Memory B cell (primary cell): ENCODE results near the gene SH2D5.

Experiments
- ATAC-seq: fragments of 150-1000 bp; cut with Tn5 transposase; 2 replicates; pipeline ENCODE4 v1.10.0; 2021; ENCODE audit warnings: low read depth, mild to moderate bottlenecking, moderate library complexity
- DNase-seq, 2 donors: peaks; one replicate each; pipeline ENCODE4 v3.0.0; 2022; ENCODE audit warnings: low spot score in 2 of 2
- H3K27ac Mint-ChIP-seq: one replicate; pipeline ENCODE4 v1.8.0; 2022; ENCODE audit warnings: mild to moderate bottlenecking, moderate library complexity, mixed read lengths
- H3K27me3 Mint-ChIP-seq: one replicate; pipeline ENCODE4 v1.8.0; 2022; ENCODE audit warnings: mixed read lengths
- H3K36me3 Mint-ChIP-seq: one replicate; pipeline ENCODE4 v1.8.0; 2022; ENCODE audit warnings: mild to moderate bottlenecking, mixed read lengths
- H3K4me1 Mint-ChIP-seq: one replicate; pipeline ENCODE4 v1.8.0; 2022; ENCODE audit warnings: mixed read lengths
- H3K4me3 Mint-ChIP-seq: one replicate; pipeline ENCODE4 v1.8.0; 2022; ENCODE audit warnings: mild to moderate bottlenecking, moderate library complexity, mixed read lengths
- H3K9me3 Mint-ChIP-seq: one replicate; pipeline ENCODE4 v1.8.0; 2022; ENCODE audit warnings: mixed read lengths

Gene SH2D5

GRCh38 chr1:20715406-20715805 is 17.1 kb downstream of the SH2D5 start:
- Mint-ChIP-seq H3K27me3 (peaks cover 15% of the 10 kb centered on the region), H3K4me1 (peaks cover 5% of the 10 kb centered on the region), H3K36me3 (no peaks in the 10 kb centered on the region), H3K27ac (no peak overlapping the region), H3K9me3 (no peaks in the 10 kb centered on the region), H3K4me3 (no peak overlapping the region)
- no peak for DNase-seq
- no peak for ATAC-seq

GRCh38 chr1:20713440-20713839 is 19.1 kb downstream of the SH2D5 start:
- Mint-ChIP-seq H3K36me3 (no peaks in the 10 kb centered on the region), H3K4me1 (peaks cover 3% of the 10 kb centered on the region)
- no peak for ATAC-seq

GRCh38 chr1:20712215-20712577 is 20.3 kb downstream of the SH2D5 start:
- Mint-ChIP-seq H3K4me3 (no peak overlapping the region), H3K27ac (no peak overlapping the region), H3K9me3 (no peaks in the 10 kb centered on the region), H3K36me3 (no peaks in the 10 kb centered on the region), H3K27me3 (peaks cover 13% of the 10 kb centered on the region), H3K4me1 (peaks cover 3% of the 10 kb centered on the region)
- no peak for DNase-seq
- ATAC-seq, result no peak

More at GRCh38 chr1:20713440-20713839, 19.1 kb downstream of the SH2D5 start:
- Mint-ChIP-seq H3K4me3 (no peak overlapping the region), H3K27ac (no peak overlapping the region), H3K9me3 (no peaks in the 10 kb centered on the region), H3K27me3 (peaks cover 13% of the 10 kb centered on the region)
- DNase-seq, result no peak

- no peak overlapping the region for H3K27ac Mint-ChIP-seq
- no peak for ATAC-seq
- H3K4me1 Mint-ChIP-seq, result peaks cover 3% of the 10 kb centered on the region
- no peak for DNase-seq
- no peak overlapping the region for H3K4me3 Mint-ChIP-seq
- H3K9me3 Mint-ChIP-seq, result no peaks in the 10 kb centered on the region
- H3K27me3 Mint-ChIP-seq, result peaks cover 10% of the 10 kb centered on the region
- H3K36me3 Mint-ChIP-seq, result no peaks in the 10 kb centered on the region
These were observed 21.0 kb downstream of the SH2D5 start for GRCh38 chr1:20711285-20712214.

GRCh38 chr1:20710469-20711284 is 21.8 kb downstream of the SH2D5 start:
- H3K36me3 Mint-ChIP-seq, result no peaks in the 10 kb centered on the region
- no peak for DNase-seq
- H3K4me1 Mint-ChIP-seq, result no peaks in the 10 kb centered on the region
- no peak overlapping the region for H3K4me3 Mint-ChIP-seq
- no peak overlapping the region for H3K27ac Mint-ChIP-seq
- no peaks in the 10 kb centered on the region for H3K9me3 Mint-ChIP-seq
- no peak for ATAC-seq
- peaks cover 5% of the 10 kb centered on the region for H3K27me3 Mint-ChIP-seq

GRCh38 chr1:20709868-20710267 is 22.6 kb downstream of the SH2D5 start:
- Mint-ChIP-seq H3K4me3 (no peak overlapping the region), H3K4me1 (no peaks in the 10 kb centered on the region), H3K27me3 (peaks cover 2% of the 10 kb centered on the region), H3K27ac (no peak overlapping the region), H3K9me3 (no peaks in the 10 kb centered on the region), H3K36me3 (no peaks in the 10 kb centered on the region)
- ATAC-seq, result no peak
- DNase-seq, result no peak

GRCh38 chr1:20708891-20709290 is 23.6 kb downstream of the SH2D5 start:
- Mint-ChIP-seq H3K4me1 (no peaks in the 10 kb centered on the region), H3K4me3 (no peak overlapping the region), H3K27me3 (peaks cover 2% of the 10 kb centered on the region), H3K36me3 (no peaks in the 10 kb centered on the region), H3K27ac (no peak overlapping the region), H3K9me3 (no peaks in the 10 kb centered on the region)
- no peak for ATAC-seq
- no peak for DNase-seq

GRCh38 chr1:20708057-20708456 is 24.4 kb downstream of the SH2D5 start:
- no peak for ATAC-seq
- no peak overlapping the region for H3K27ac Mint-ChIP-seq
- peaks cover 5% of the 10 kb centered on the region for H3K27me3 Mint-ChIP-seq
- no peaks in the 10 kb centered on the region for H3K4me1 Mint-ChIP-seq
- no peaks in the 10 kb centered on the region for H3K36me3 Mint-ChIP-seq
- DNase-seq, result no peak
- no peak overlapping the region for H3K4me3 Mint-ChIP-seq
- no peaks in the 10 kb centered on the region for H3K9me3 Mint-ChIP-seq

- no peak for ATAC-seq
- Mint-ChIP-seq H3K4me1 (no peaks in the 10 kb centered on the region), H3K27ac (no peak overlapping the region), H3K4me3 (no peak overlapping the region), H3K27me3 (peaks cover 7% of the 10 kb centered on the region), H3K36me3 (no peaks in the 10 kb centered on the region), H3K9me3 (no peaks in the 10 kb centered on the region)
- DNase-seq, result no peak
These were observed 25.7 kb downstream of the SH2D5 start for GRCh38 chr1:20706841-20707240.

- ATAC-seq, result no peak
- no peak overlapping the region for H3K27ac Mint-ChIP-seq
- H3K36me3 Mint-ChIP-seq, result no peaks in the 10 kb centered on the region
These were observed 27.2 kb downstream of the SH2D5 start for GRCh38 chr1:20705203-20705755.

GRCh38 chr1:20704390-20705202 is 27.9 kb downstream of the SH2D5 start:
- DNase-seq (no peak), ATAC-seq (no peak)
- H3K27me3 Mint-ChIP-seq, result peaks cover 10% of the 10 kb centered on the region
- no peaks in the 10 kb centered on the region for H3K9me3 Mint-ChIP-seq
- no peaks in the 10 kb centered on the region for H3K4me1 Mint-ChIP-seq
- no peak overlapping the region for H3K27ac Mint-ChIP-seq
- no peak overlapping the region for H3K4me3 Mint-ChIP-seq
- no peaks in the 10 kb centered on the region for H3K36me3 Mint-ChIP-seq

More at GRCh38 chr1:20705203-20705755, 27.2 kb downstream of the SH2D5 start:
- Mint-ChIP-seq H3K27me3 (peaks cover 9% of the 10 kb centered on the region), H3K4me3 (no peak overlapping the region), H3K9me3 (no peaks in the 10 kb centered on the region), H3K4me1 (no peaks in the 10 kb centered on the region)
- DNase-seq, result no peak

GRCh38 chr1:20703124-20703756 is 29.3 kb downstream of the SH2D5 start:
- no peaks in the 10 kb centered on the region for H3K36me3 Mint-ChIP-seq
- peaks cover 12% of the 10 kb centered on the region for H3K27me3 Mint-ChIP-seq
- no peaks in the 10 kb centered on the region for H3K4me1 Mint-ChIP-seq
- H3K4me3 Mint-ChIP-seq, result no peak overlapping the region
- no peak overlapping the region for H3K27ac Mint-ChIP-seq
- no peak for DNase-seq
- H3K9me3 Mint-ChIP-seq, result no peaks in the 10 kb centered on the region
- no peak for ATAC-seq

GRCh38 chr1:20702416-20702815 is 30.1 kb downstream of the SH2D5 start:
- DNase-seq (no peak), ATAC-seq (no peak)
- H3K4me1 Mint-ChIP-seq, result no peaks in the 10 kb centered on the region
- H3K36me3 Mint-ChIP-seq, result no peaks in the 10 kb centered on the region
- no peaks in the 10 kb centered on the region for H3K9me3 Mint-ChIP-seq
- no peak overlapping the region for H3K4me3 Mint-ChIP-seq
- peaks cover 12% of the 10 kb centered on the region for H3K27me3 Mint-ChIP-seq
- no peak overlapping the region for H3K27ac Mint-ChIP-seq
